IPS-11a (cell line): Measurements from ENCODE around the gene DLL4.

Experiments
- H3K4me3 ChIP-seq: one replicate; pipeline ENCODE4 v1.5.1; 2013; ENCODE audit warnings: low read depth, low read length, control low read depth

DLL4 gene

GRCh38 chr15:40906091-40906990, 22.8 kb upstream of the DLL4 start:
- peak overlapping the region; percentile 10 for H3K4me3 ChIP-seq

- peak overlapping the region; percentile 10 for H3K4me3 ChIP-seq
Measured at GRCh38 chr15:40906991-40907802, 21.9 kb upstream of the DLL4 start.

DNA sequence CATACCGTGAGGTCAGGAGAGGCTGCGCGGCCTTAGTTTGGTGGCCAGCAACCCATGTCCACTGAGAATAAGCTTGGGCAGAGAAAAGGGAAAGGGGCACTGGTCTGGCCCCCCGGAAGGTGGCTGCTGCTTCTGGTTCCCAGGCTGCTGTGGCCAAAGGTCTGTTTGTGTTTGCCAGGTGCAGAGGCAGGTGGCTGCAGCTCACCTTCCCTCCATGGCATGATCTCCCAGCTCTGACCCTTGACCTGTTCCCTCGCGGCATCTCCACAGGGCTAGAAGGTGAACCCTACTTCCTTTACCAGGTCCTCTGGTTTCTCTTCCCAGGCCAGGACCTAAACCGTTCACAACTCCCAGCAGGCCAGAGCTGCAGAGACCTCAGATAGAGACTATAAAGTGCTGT, 21.0 kb upstream of the DLL4 start:
- H3K4me3 ChIP-seq, result no peak overlapping the region

GRCh38 chr15:40909662-40910630, 19.2 kb upstream of the DLL4 start:
- no peak overlapping the region for H3K4me3 ChIP-seq

DNA sequence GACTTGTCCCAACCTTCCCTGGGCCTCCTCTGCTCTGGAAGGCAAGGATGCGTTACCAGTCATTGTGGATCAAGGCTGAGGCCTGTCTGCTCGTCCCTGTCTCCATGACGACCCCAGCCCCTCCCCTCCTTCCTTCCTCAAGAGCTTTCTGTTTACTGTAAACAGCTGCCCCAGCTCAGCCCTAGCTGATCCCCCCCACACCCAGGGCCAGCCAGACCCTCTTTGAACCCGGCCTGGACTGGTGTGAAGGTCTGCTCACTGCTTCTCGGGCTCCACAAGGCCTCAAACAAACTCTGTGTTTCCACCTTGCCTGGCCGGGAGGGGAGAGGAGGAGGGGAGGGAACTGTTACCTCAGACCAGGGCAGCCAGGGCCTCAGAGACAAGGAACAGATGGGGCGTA, 18.0 kb upstream of the DLL4 start:
- H3K4me3 ChIP-seq, result no peak overlapping the region

GRCh38 chr15:40911693-40912092, 17.4 kb upstream of the DLL4 start:
- no peak overlapping the region for H3K4me3 ChIP-seq

GRCh38 chr15:40912478-40912877, 16.7 kb upstream of the DLL4 start:
- H3K4me3 ChIP-seq, result no peak overlapping the region

GRCh38 chr15:40914013-40914412, 15.1 kb upstream of the DLL4 start:
- H3K4me3 ChIP-seq, result no peak overlapping the region

DNA sequence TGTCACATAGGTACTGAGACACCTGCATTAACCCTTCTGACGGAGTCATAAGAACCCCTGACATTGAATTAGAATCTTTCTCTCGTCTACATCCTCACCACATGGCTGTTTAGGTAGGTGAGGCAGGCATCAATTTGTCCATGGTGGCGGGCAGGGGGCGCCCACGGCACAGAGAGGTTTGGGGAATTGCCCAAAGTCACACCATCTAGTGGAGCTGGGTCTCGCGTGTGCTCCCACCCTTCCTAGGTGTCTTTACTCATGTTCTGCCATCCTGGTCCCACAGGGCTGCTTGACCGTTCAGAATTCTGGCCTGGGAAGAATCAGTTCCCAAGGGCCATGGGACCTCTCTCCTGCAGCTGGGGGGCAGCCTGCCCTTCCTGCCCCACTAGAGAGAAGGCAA, 14.7 kb upstream of the DLL4 start:
- no peak overlapping the region for H3K4me3 ChIP-seq

GRCh38 chr15:40915116-40915661, 14.0 kb upstream of the DLL4 start:
- H3K4me3 ChIP-seq, result no peak overlapping the region

GRCh38 chr15:40915679-40916078, 13.5 kb upstream of the DLL4 start:
- no peak overlapping the region for H3K4me3 ChIP-seq

DNA sequence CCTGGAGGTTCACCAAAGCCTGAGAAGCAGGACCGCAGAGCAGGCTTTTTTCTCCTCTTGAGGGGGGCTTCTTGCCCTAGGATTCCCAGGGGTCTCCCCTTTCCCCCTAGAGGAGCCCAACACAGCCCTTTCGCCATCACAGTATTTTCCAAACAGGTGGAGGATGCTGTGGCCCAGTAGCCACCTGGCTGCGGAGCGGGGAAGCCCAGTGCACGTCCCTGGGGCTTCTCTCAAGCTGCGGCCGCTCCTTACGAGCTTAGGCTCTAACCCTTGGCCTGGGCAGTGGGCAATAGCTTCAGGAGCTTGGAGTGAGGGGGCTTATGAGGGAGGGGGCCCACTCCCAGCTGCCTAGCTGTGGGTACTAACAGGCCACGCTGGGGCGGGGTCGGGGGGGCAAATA, 11.6 kb upstream of the DLL4 start:
- H3K4me3 ChIP-seq, result no peak overlapping the region

DNA sequence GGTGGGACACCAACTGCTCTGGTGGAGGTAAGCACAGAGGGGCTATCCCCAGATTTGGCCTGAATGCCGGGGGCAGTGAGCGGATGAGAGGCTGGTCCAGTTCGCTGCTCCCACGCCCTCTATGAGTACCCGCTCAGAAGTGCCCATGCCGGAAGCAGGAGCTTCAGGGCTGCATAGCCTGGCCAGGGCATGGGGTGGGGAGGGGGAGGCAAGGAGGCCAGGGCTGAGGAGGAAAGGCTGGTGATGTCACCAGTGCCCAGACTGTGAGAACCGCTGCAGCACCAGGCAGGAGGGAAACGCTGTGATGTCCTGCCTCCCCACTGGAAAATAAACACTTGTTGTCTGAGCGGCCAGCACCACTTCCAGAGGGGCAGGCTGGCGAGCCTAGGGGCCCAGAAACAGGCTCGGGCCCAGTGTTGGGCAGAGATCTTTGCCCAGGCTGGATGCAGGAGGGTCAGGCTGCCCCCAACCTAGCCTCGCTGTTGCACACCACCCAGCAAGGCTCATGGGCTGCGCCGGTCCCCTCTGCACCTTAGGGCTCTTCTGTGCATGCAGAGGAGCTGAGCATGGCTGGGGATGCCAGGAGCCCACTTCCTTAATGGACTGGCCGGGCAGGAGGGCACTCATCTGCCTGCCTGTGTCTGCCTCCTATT, 10.9 kb upstream of the DLL4 start:
- no peak overlapping the region for H3K4me3 ChIP-seq

GRCh38 chr15:40918799-40919392, 10.2 kb upstream of the DLL4 start:
- no peak overlapping the region for H3K4me3 ChIP-seq

DNA sequence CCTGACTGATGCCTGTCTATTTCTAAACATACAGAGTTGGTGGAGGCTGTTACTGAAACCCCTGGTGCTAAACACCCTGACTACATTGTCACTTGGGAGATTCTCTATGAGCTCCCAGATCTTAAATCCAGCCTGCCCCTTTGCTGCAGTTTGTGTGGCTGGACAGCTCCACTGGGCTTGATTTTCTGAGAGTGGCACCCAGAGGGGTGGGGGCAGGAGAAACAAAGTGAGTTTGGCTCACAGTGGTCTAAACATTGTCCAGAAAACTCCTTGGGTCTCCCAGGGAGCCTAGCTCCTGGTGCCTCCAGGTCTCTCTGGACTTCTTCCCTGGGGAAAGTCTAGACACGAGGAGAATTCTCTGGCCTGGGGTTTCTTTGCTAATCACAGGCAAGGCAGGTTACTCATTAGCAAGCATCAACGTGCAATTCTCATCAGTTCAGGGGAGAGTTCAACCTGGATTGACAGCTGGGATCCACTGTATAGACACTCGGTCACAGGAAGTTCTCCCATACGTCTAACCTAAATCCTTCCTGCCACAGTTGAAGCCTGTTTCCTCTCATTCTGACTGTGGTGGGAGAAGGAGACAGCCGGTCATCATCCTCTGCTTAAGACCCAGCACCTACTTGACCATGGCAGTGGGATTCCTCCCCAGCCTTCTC, 7.1 kb upstream of the DLL4 start:
- no peak overlapping the region for H3K4me3 ChIP-seq

GRCh38 chr15:40922608-40923005, 6.5 kb upstream of the DLL4 start:
- no peak overlapping the region for H3K4me3 ChIP-seq

- H3K4me3 ChIP-seq, result no peak overlapping the region
Measured at GRCh38 chr15:40923551-40923950, 5.6 kb upstream of the DLL4 start.

- peak overlapping the region; percentile 1 for H3K4me3 ChIP-seq
Measured at GRCh38 chr15:40925495-40925862, 3.7 kb upstream of the DLL4 start.
